AG10803 (cell line): ENCODE measurements around the gene AP2B1.

Experiments used
- DNase-seq: peaks from one replicate; pipeline ENCODE4 v3.0.0; 2010; ENCODE audit warnings: low read depth
- H3K4me3 ChIP-seq: 2 replicates; pipeline ENCODE4 v1.5.1; 2011; ENCODE audit warnings: mild to moderate bottlenecking, low read length, control low read depth
- CTCF ChIP-seq: conservative IDR thresholded peaks from 2 replicates; pipeline ENCODE4 v1.5.1; 2011; ENCODE audit warnings: mild to moderate bottlenecking, low read length, control low read depth, inconsistent platforms

AP2B1 gene

GRCh38 chr17:35732806-35733136 is 145.6 kb downstream of the AP2B1 start:
- no peak for DNase-seq

DNA sequence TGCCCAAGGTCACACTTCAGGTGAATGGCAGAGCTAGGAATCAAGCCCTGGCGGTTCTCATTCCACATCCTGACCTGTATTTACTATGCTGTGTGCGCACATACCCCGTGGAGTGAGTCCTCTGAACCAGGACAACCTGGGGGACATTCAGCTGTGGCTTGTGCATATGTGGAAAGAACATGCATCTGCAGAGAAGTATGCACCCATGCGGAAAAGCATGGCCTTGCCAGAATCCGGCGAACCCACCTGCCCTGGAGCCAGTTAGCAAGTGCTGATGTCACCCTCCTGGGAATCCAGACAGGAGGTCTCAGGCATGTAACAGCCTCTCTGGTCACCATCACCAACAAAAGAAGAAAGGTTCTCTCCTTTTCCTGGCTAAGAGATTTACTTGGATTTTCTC is 146.2 kb downstream of the AP2B1 start:
- no peak overlapping the region for H3K4me3 ChIP-seq
- TF ChIP-seq CTCF: no peak
- DNase-seq: no peak

More at GRCh38 chr17:35732806-35733136, 145.6 kb downstream of the AP2B1 start:
- no peak overlapping the region for H3K4me3 ChIP-seq
- TF ChIP-seq CTCF: no peak

DNA sequence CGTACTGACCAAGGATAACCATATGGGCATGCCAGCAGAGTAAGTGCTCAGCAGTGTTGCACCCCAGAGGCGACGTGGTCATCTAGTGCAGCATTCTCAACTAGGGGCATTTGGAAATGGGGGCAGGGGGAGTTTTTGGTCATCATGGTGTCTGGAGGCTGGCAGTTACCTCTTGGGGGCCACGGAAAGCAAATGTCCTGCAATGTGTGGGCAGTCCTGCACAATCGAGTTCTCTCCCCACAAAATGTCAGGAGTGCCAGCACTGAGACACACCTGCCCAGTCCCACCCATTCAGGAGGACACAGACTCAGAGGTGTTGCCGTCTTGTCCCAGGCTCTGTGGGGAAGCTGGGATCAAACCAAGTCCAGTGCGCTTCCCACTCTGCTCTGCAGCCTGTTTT is 147.3 kb downstream of the AP2B1 start:
- H3K4me3 ChIP-seq: no peak overlapping the region
- no peak for DNase-seq
- no peak for TF ChIP-seq CTCF

GRCh38 chr17:35735036-35735805 is 148.1 kb downstream of the AP2B1 start:
- no peak overlapping the region for H3K4me3 ChIP-seq
- no peak for DNase-seq
- no peak for TF ChIP-seq CTCF

- no peak for DNase-seq
- TF ChIP-seq CTCF: no peak
- H3K4me3 ChIP-seq: no peak overlapping the region
Observed at GRCh38 chr17:35736236-35736635, 149.1 kb downstream of the AP2B1 start.

DNA sequence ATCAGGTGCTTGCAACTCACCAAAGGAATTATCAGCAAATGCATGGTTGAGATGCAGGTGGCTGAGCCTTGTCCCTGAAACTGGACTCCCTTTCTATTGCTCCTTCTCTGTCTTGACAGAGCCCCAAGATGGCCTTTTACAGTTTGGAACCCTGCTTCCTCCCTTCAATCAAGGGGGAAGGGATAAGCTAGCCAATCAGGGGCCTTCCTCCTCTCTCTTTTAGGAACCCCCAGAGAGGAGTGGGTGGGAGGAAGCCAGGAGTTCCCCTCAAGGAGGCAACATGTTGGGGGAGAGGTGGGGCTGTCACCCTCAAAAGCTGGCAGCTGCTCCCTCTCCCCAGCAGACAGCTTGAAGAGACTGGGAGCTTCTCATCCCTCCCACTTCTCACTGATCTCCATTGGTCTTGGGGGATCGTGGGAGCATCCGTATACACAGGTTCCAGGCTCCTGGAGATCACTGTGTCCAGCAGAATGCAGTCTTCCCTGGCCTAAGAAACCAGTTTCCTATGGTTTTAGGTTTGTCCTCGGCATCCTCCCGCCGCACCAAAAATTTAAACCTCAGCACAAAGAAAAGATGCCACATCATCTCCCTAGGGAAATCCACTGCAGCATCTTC is 151.5 kb downstream of the AP2B1 start:
- no peak for DNase-seq
- TF ChIP-seq CTCF: no peak
- H3K4me3 ChIP-seq: no peak overlapping the region

DNA sequence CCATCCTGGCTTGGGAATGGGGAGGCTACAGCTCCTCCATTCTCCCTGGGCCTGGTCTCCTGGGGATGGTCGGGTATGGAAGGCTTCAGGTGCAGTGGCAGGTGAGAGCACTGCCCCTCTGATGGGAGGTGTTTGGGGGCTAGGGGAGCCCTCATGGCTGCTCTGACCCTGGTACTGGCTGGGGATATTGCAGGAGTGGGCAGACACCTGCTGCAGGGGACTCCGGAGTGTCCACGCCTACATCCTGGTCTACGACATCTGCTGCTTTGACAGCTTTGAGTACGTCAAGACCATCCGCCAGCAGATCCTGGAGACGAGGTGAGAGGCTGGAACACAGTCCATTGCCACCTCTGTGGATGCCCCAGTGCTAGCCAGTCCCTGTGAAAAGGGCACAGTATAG is 153.1 kb downstream of the AP2B1 start:
- no peak for DNase-seq
- H3K4me3 ChIP-seq: no peak overlapping the region
- TF ChIP-seq CTCF: no peak
